Measurements from ENCODE around the gene TXNL1. TPM values are rescaled to one million over a fixed set of nuclear protein-coding genes. Genes with fewer than 3 reads are reported as not detected.

The TXNL1 gene
- total and polyA plus RNA-seq, 2 donors (not counting 3 experiments of a cell fraction or from before 2014, with no cell fraction given) = 29.5 to 81.2 TPM

DNA sequence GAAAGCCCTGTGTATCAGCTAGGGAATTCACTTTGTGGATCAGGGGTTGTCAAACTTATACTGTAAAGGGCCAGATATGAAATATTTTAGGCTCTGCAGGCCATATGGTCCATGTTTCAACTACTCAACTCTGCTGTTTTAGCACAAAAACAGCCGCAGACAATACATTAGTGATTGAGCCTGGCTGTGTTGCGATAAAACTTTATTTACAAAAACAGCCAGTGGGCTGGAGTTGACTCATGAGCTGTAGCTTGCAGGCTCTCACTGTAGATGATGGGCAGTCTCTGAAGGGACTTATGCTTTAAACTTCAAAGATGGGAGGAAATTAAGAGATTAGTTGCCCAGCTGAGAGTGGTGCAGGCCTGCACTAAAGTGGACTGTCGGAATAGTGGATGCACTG is 45.9 kb upstream of the TXNL1 start:
- H3K27me3 ChIP-seq (ENCODE audit: control insufficient read depth in 2 of 2, insufficient read depth in 2 of 2, low read length in 2 of 2) = no peaks in the 10 kb centered on the region
- no peak overlapping the region for H3K27ac ChIP-seq (ENCODE audit: insufficient read depth, low read depth, low read length)
- H2AFZ ChIP-seq (ENCODE audit: low read depth, low read length) = no peak overlapping the region
- BruUV-seq (replicated peaks) = no TSS peak
- intact Hi-C loops (cut with micrococcal nuclease) (no loop called here), dilution Hi-C loops (cut with MboI; ENCODE audit: extremely low pct_ligation_motif_present, low sequenced_read_pairs) (no loop called here)
- H3K4me2 ChIP-seq (ENCODE audit: insufficient read depth, low read length) = no peak overlapping the region
- TF ChIP-seq, protein P1, sequence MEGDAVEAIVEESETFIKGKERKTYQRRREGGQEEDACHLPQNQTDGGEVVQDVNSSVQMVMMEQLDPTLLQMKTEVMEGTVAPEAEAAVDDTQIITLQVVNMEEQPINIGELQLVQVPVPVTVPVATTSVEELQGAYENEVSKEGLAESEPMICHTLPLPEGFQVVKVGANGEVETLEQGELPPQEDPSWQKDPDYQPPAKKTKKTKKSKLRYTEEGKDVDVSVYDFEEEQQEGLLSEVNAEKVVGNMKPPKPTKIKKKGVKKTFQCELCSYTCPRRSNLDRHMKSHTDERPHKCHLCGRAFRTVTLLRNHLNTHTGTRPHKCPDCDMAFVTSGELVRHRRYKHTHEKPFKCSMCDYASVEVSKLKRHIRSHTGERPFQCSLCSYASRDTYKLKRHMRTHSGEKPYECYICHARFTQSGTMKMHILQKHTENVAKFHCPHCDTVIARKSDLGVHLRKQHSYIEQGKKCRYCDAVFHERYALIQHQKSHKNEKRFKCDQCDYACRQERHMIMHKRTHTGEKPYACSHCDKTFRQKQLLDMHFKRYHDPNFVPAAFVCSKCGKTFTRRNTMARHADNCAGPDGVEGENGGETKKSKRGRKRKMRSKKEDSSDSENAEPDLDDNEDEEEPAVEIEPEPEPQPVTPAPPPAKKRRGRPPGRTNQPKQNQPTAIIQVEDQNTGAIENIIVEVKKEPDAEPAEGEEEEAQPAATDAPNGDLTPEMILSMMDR (IDR thresholded peaks at IDR 0.05; ENCODE audit: extremely low read depth in 1 of 2, insufficient read depth in 1 of 2, low read depth in 1 of 2, low read length in 2 of 2) = no peak
- no peak for TF ChIP-seq JUN (IDR thresholded peaks at IDR 0.05; ENCODE audit: borderline replicate concordance, insufficient read depth, insufficient read length, low read depth)
- no peak for TF ChIP-seq MYC (IDR thresholded peaks at IDR 0.05; ENCODE audit: low read depth, low read length)
- no peak for TF ChIP-seq FOS (IDR thresholded peaks at IDR 0.05; ENCODE audit: borderline replicate concordance, insufficient read depth, low read length)
- TF ChIP-seq EZH2 (IDR thresholded peaks at IDR 0.05; ENCODE audit: borderline replicate concordance, low read depth, low read length, severe bottlenecking) = no peak
- no peak for TF ChIP-seq POLR2AphosphoS5 (IDR thresholded peaks at IDR 0.05; ENCODE audit: insufficient read depth, low read depth, low read length)
- no peak for TF ChIP-seq MAX (IDR thresholded peaks at IDR 0.05; ENCODE audit: insufficient read depth, insufficient read length)
- no peak for TF ChIP-seq GATA2 (IDR thresholded peaks at IDR 0.05; ENCODE audit: insufficient read depth, insufficient read length, low read depth, low read length)
- no peaks in the 10 kb centered on the region for H3K36me3 ChIP-seq (ENCODE audit: control insufficient read depth in 2 of 2, extremely low read depth in 1 of 2, insufficient read depth in 2 of 2, low read length in 2 of 2)
- no peak for FAIRE-seq
- POLR2A ChIA-PET = no interaction called here
- CTCF ChIA-PET = interaction anchor here (1.1 to 2.6 kb wide), 2 partner anchors 9 to 18 kb away, joined by 3 to 17 read pairs; no protein-coding TSS in a partner anchor
- no peak overlapping the region for H3K9ac ChIP-seq (replicated peaks; ENCODE audit: extremely low read depth, insufficient read depth, low read length)
- H3K4me3 ChIP-seq (replicated peaks in 1 of 3; ENCODE audit: insufficient read depth in 1 of 3, low read depth in 1 of 3, low read length in 3 of 3) = no peak overlapping the region
- H3K4me1 ChIP-seq (ENCODE audit: control insufficient read depth, extremely low read depth, insufficient read depth, low read length) = no peaks in the 10 kb centered on the region
- no peaks in the 10 kb centered on the region for H3K79me2 ChIP-seq (ENCODE audit: control insufficient read depth, insufficient read depth, low read length)
- no peaks in the 10 kb centered on the region for H4K20me1 ChIP-seq (replicated peaks; ENCODE audit: control insufficient read depth, extremely low read depth, insufficient read depth, low read length)
- H3K9me1 ChIP-seq (replicated peaks; ENCODE audit: control insufficient read depth, extremely low read depth, insufficient read depth, low read length) = no peaks in the 10 kb centered on the region
- no peaks in the 10 kb centered on the region for H3K9me3 ChIP-seq (replicated peaks; ENCODE audit: control insufficient read depth, insufficient read depth, low read length)
- no peak for DNase-seq (ENCODE audit: low read depth, low spot score)

Data from endothelial cell of umbilical vein (primary cell).